GM19238 (cell line): Measurements from ENCODE around the gene CREBBP.

Experiments used
- DNase-seq: peaks from one replicate; pipeline ENCODE4 v3.0.0; 2011; ENCODE audit warnings: low spot score; ENCODE audit not compliant: insufficient read length

The CREBBP gene

DNA sequence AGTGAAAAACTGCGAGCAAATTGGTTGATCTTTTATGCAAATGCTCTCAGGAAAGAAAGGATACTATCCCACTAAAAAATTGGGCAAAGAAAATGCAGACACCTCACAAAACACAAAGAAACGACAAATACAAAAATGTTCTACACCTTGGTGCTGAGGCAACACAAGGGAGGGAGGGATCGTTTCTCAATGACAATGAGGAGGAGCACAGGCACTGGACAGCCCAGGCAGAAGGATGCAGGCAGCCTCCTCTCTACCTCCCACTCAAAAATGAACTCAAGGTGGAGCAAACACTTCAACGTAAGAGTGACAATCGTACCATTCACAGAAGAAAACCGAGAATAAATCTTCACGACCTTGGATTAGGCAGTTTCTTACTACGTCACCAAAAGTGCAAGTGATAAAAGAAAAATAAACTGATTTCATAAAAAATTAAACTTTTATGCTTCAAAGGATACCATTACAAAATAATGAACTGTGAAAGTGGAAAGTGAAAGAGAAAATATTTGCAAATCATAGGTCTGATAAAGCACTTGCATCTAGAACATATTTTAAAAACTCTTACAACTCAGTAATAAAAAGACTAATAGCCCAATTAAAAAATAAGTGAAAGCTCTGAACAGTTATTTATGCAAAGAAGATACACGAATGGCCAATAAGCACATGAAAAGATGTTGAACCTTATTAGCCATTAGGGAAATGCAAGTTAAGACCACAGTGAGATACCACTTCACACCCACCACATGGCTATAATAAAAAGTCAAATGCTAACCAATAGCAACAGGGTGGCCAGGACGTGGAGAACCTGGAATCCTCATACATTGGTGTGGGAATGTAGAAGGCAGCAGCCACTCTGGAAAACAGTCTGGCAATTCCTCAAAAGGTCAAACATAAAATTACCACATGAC lies 82.4 kb downstream of the CREBBP start:
- DNase-seq = peak; percentile 37

DNA sequence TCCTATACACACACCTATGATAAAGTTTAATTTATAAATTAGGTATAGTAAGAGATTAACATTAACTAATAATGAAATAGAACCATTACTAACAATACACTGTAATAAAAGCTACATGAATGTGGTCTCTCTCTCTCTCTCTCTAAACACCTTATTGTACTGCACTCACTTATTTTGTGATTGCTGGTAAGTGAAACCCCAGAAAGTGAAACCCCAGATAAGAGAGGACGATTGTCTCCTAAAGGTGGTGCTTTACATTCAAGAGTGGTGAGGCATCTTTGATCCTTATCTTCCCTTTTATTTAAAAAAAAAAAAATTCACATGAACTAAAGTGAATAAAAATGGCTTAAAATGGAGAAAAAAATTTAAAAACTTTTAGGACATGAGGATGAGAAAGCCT lies 83.0 kb downstream of the CREBBP start:
- no peak for DNase-seq

DNA sequence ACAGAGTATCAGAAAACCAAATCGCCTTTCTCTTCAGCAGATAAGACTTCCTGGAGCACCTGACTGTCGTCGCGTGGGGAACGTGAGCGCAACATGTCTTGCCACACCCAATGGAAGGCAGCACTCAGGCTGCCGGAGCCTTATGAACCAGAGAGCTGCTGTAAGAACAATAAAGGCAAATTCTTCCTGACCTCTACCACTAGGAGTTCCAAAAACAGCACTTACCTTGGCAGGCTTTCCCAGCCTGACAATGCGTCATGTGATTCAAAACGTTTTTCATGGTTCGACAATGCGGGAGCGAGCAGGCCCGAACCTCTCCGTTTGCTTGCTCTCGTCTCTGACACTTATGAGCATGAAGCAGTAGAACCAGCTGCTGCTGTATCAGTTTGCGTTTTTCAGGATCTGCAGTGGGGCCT lies 87.3 kb downstream of the CREBBP start:
- no peak for DNase-seq

DNA sequence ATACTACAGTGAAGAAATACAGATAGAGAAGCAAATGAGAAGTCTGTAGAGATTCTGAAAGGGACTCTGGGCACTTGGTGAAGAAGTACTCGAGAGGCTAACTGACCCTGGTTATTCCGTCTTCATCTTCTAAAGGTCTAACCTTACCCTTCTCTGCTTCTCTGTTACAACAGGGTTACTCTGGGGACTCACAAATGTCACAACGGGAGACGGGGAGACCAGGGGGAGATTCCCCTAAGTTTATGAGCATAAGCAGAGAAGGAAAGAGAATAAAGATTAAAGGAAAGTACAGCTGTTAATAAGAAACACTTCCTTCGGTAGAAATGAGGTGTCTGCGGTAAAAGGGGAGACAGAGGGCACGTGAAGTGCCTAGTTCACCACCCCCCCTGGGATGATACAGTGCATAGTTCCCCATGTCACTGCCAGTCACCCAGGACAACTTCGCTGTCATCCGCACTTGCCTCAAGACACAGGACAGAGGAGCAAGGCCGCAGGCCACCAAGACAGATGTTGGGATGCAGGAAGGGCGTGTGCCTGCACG lies 88.0 kb downstream of the CREBBP start:
- no peak for DNase-seq

DNA sequence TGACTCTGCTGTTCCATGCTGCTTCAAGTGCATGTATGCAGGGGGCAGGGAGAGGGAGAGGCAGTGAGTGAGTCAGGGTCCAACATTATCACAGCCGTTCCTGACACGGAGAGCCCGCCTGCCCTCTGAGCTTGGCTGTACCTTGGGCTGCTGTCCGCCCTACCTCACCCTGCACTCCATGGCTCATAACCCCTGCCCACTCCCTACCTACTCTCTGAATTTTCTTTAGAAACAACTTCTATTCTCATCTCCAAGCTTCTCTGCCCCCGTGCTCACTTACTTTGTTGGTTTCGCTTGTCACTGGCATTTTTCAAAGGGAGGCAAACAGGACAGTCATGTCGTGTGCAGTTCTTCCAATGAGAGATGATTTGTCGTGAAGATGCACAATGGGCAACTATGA lies 88.8 kb downstream of the CREBBP start:
- no peak for DNase-seq

DNA sequence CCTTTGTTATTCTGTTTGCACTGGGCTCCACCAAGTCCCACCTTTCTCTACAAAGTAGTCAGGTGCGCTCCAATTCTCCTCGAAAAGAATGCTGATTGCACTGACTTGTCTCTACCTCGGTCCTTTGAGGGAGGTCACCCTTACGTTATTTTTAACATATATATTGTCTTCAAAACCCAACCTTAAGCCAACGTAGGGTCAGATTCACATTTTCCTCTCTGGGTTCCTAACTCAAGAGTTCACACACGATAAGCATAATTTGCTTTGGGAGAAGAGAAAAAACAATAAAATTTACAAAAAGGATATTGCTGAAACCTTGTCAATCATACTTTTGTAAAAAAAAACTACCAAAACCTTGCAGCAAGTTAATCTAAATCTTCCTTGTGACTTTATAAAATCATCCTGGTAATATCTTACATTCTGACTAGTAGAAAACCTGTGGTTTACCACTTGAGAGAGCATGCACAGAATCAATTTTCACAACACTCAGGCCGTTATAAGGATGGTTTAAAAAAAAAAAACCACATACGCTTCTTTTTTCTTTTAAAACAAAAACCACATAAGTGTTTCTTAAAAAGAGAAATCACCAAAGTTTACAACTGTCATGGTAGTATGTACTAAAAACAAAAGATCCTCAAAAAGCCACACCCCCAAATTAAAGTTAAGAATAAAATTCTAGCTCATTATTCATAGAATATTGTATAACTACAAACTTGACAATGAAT lies 91.0 kb downstream of the CREBBP start:
- DNase-seq = peak; percentile 30

DNA sequence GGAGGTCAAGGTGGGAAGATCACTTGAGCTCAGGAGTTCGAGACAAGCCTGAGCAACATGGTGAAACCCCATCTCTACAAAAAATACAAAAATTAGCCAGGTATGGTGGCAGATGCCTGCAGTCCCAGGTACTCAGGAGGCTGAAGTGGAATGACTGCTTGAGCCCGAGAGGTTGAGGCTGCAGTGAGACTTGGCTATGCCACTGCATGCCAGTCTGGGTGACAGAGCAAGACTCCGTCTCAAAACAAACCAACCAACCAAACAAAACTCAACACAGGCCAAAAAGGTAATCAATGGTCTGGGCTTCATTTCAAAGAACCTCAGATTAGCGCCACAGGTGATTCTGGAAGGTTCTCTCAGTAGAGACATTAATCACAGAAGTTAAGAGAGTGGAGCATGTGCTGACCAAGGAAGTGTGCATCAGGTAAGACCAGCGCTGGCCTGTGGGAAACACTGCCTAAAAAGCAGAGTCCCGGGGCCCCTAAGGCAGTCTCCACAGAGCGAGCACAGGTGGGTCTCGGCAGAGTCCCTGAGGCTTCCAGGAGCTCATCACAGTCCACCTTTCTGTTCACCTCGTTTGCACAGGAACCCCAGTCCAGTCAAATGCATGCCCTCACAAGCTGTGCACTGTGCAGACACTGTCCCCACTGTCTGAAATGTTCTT lies 91.7 kb downstream of the CREBBP start:
- DNase-seq = no peak

DNA sequence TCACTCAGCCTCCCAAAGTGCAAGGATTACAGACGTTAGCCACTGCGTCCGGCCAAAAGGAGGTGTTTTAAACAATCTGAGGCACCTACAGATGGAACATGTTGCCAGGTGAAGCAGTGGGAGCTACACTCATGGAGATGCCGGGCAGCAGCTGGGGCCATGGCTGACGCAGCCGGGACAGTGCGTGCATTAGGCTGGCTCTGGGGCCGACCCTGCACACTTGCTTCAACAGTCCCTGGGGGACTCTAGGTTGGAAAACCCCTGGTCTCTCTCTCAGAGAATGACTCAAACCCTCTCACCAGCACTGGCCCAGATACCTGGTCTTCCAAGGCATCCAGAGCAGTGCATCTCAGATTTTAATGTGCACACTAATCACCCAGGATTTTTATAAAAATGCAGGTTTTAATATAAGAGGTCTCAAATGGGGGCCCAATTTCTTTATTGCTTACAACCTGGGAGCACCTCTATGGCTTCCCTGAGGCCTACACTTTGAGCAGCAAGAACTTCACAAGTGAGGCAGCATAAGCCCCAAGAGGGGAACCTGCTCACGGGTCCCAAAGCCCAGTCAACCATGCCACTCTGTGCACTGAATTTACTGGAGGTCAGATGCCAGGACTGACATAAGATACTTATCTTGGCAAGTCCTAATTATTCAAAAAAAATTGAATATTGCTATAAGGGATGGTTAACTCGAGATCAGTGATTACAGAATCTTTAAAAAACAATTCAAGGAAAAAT lies 92.4 kb downstream of the CREBBP start:
- peak; percentile 21 for DNase-seq

DNA sequence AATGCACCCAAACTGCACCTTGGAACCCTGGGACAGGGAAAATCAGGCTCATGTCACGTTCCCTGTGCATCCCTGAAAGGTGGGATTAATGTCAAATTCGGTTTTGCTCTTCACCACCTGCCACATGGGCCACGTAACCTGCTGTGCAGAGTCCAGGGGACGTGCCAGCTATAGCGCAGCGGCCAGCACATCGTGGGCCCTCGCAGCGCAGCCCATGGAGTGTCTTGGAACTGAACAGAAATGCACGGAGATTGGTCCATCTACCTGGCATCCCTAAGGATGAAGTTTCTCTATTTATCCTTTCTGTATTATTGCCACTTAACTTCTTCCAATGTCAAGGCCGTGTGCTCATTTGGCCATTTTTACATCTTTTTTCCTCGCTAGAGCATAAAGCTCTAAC lies 95.1 kb downstream of the CREBBP start:
- no peak for DNase-seq

DNA sequence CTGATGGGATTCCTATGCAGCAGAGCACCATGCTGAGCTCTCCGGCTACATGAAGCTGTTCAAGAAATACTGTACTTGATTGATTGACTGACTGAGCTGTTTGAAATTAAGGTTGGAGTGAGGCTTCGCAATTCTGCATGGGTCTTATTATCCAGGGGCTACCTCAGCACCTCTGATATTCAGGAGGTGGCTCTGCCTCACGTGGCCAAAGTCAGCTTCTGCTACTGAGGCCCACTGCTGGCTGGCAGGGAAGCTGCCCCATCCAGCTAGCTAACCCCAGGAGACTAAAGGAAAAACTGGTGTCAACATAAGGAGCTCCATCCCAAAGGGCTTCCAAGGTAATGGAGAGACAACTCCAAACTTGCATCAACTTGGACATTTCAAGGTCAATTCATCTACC lies 97.0 kb downstream of the CREBBP start:
- no peak for DNase-seq

DNA sequence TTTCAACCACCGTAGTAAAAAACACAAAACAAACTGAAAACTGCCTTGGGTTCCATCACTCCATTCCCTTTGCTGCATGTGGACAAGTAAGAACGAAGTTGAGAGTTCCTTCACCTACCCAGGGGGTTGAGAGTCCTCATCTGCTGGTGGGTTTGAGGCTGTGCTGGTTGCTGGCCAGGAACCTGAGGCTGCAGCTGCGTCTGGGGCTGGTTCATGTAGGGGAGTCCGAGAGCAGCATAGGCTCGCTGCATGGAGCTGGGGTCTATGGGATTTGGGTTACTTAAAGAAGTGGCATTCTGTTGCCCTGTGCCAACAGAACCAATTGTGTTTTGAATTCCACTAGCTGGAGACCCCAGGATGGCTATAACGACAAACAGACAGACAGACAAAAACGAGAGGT lies 97.9 kb downstream of the CREBBP start:
- DNase-seq = no peak

DNA sequence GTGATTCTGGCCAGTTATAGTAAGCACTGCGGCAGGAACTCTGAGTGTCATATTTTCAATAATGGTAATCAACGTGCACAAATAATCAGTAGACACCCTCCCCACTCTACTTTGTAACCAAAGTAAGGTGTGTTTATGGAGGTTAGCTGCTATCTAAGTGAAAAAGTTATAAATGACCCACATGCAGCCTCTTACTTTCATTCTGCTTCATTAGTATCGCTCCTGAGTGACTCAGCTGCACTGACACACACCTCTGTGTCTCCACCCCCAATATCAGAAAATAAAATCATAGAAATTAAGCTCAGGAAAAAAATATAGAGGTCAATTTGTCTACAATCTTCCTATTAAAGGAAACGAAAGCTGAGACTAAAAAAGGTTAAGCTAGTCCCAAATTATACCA lies 99.1 kb downstream of the CREBBP start:
- DNase-seq = no peak

DNA sequence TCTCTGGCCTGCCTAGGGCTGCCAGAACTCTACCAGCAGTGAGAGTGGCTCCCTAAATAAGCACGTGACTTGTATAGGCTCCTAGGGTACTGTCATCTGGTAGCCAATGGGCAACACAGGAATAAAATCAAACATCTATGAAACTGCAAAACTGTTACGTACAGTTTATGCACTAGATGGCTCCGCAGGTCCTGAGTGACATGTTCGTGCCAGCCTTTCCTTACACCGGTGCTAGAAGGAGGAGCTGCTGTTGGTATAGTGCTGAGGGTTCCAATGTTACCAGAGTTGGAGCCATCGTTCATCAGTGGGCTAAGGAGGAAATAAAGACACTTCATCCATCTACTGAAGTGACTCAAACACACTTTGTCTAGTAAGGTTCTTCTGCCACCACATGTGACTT lies 99.9 kb downstream of the CREBBP start:
- DNase-seq = no peak

DNA sequence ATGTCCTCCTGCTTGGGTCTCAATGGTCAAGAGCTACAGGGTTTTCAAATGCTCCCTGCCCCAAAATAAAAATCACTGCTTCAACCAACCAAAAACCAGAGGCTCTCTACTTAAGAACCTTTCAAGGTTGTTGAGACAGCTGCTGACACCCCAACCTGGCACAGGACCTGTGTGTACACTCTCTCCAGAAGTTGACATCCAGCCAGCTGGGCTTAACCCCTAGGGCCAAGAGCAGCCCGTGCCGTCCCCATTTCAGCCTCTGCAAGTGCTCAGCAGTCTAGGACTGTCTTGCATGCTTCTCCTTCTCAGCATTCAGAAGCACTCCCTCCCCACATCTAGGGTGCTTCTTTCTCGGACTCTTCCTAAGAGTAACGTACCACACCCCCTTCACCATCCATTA lies 104.2 kb downstream of the CREBBP start:
- DNase-seq = no peak

DNA sequence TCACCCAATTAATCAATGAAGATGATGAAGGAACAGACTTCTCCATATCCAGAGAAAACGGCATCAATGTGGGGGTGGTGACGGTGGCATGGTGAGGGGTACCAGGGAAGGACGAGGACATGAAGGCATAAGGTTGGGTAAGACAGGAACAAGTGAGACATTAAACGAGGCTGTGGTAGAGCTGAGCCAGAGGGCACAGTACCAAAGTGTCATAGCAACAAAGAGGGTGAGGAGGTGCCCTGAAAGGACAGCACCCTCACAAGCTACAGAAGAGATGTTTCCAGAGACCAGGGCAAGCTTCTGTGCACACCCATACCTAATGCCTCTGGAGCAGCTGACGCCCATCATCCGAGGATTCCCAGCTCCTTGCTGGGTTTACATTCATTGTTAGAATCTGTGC lies 105.7 kb downstream of the CREBBP start:
- DNase-seq = no peak

DNA sequence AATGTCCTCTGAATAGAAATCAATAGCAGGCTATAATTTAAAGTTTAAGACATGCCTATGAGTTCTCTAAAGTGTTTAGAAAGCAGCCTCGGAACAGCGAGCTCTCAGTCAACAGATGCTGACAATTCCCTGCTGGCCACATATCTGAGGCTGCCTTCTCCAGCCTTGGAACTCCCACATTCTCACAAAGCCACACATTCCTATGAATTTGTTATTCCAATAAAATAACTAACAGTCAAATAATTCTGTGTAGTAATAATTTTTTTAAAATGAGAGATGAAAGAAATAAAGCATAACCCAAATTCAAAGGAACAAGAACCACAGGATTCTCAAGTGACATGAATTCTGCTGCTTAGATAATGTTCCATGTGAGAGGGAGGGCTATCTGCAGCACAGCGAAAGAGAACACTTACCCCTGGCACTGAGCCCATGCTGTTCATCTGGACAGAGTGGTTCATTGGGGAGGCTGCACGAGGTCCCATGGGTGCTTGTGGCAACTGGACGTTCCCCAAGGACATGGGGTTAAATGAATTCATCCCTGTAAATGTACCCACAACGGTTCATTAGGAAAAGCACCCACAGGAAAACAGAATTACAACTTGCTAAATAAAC lies 106.3 kb downstream of the CREBBP start:
- DNase-seq = no peak

DNA sequence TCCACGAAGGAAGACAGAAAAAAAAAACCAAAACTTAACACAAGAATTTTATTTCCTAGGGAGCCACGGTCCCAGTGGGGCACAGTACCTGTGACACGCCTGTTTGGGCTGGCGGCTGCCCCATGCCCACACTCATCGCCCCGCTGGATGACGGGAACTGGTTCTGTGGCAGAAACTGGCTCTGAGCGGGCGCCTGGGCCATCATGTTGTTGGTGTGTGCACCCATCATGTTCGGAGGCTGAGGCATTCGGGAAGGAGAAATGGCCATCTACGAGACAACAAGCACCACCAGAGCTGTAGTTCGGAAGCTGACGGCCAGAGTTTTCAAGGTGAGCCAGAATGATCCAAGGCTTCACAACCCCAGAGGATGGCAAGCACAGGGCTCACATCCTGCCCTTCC lies 106.8 kb downstream of the CREBBP start:
- DNase-seq = no peak

DNA sequence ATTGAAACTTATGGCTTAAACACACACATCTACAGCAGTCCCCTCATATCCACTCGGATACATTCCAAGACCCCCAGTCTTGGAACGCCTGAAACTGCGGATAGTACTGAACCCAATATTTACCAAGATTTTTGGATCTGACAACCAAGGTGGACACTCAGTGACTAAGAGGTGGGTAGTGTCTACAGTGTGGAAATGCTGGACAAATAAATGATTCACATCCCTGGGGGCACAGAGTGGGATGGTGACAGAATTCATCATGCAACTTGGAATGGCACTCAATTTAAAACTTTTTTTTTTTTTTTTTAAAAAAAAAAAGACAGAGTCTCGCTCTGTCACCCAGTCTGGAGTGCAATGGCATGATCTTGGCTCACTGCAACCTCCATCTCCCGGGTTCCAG lies 109.0 kb downstream of the CREBBP start:
- no peak for DNase-seq

DNA sequence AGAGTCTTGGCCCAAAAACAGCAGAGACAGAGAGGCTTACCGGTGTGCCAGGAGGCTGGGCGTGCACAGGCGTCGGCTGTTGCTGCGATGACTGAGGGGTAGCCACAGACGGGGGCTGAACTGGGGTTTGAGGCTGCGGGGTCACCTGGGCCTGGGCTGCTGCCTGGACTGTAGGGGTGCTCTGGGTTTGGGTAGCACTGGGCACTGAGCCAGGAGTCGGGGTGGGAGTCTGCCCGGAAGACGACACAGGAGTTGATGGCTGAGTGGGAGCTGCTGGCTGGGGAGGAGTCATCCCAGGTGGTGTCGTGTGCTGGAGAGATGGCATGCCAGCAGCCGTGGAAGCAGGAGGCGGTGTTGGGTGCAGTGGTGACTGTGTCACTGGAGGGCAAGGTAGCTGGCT lies 110.0 kb downstream of the CREBBP start:
- DNase-seq = no peak

DNA sequence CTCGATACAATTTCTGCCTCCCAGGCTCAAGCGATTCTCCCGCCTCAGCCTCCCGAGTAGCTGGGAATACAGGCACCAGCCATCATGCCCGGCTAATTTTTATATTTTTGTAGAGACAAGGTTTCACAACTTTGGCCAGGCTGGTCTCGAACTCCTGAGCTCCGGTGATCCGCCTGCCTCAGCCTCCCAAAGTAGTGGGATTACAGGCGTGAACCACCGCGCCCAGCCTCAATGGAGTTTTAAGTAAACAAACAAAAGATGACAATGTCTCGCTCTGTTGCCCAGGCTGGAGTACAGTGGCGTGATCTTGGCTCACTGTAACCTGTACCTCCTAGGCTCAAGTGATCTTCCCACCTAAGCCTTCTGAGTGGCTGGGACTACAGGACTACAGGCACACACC lies 110.6 kb downstream of the CREBBP start:
- DNase-seq = no peak

DNA sequence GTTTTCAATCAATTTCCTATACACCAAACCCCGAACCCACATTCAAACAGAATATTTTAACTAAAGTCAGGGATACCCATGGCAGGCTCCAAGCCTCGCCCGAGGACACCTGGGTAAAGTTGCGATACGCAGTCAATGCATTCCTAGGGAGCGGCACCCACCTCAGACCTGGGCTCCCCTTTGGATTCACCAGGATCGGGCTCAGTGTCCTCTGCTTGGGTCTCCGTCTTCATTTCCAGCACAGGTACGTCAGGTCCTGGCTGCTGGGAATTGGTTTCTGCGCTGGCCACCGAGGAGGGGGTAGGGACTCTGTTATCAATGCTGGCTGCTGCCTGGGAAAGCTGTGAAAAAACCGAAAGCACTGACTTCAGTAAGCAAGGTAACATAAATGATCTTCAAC lies 111.5 kb downstream of the CREBBP start:
- no peak for DNase-seq
